ENCODE measurements around the gene NPTXR. TPM values are rescaled to one million over a fixed set of nuclear protein-coding genes. Genes with fewer than 3 reads are reported as not detected.

NPTXR gene
- total and polyA plus RNA-seq, 4 donors: 0.05 to 0.45 (median 0.16) TPM

DNA sequence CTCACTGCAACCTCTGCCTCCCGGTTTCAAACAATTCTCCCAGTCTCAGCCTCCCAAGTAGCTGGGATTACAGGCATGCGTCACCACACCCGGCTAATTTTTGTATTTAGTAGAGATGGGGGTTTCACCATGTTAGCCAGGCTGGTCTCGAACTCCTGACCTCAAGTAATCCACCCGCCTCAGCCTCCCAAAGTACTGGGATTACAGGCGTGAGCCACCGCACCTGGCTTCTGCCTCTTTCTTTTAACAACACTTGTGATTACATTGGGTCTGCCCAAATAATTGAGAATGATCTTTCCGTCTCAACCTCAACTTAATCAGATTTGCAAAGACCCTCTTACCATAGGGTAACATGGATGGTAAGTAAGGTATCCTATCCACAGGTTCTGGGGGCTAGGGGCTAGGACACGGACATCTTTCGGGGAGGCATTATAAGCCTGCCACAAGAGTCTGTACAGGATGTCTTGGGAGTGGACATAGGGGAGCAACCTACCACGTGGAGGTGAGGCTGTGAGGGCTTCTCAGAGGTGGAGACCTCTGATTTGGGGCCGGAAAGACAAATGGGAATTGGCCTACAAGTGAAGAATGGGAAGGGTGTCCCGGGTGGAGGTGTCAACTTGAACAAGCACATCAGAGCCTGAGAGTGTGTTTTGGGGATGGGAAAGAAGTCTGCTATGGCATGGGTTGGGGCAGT, 30.8 kb upstream of the NPTXR start:
- H3K9ac ChIP-seq (ENCODE audit: low read depth in 1 of 2, low read length in 2 of 2): no peak overlapping the region
- 90% methylated on average over 13 of the region's 13 CpGs for WGBS
- H3K36me3 ChIP-seq (ENCODE audit: control insufficient read depth in 4 of 4, insufficient read depth in 3 of 4, low read depth in 1 of 4, low read length in 3 of 4): no peaks in the 10 kb centered on the region
- H3K4me3 ChIP-seq (ENCODE audit: low read depth in 1 of 3, low read length in 3 of 3): no peak overlapping the region
- DNase-seq (ENCODE audit: low spot score): no peak
- no peak overlapping the region for H3K27ac ChIP-seq (ENCODE audit: low read depth in 1 of 2, low read length in 2 of 2)
- no peaks in the 10 kb centered on the region for H3K9me3 ChIP-seq (ENCODE audit: control insufficient read depth in 4 of 4, low read length in 3 of 4)
- peaks cover 2 to 12% (median 5%) of the 10 kb centered on the region in 4 donors for H3K4me1 ChIP-seq (ENCODE audit: control insufficient read depth in 4 of 4, insufficient read depth in 4 of 4, low read length in 3 of 4)
- no peaks in the 10 kb centered on the region for H3K27me3 ChIP-seq (ENCODE audit: control insufficient read depth in 4 of 4, insufficient read depth in 4 of 4, low read length in 3 of 4)
- TF ChIP-seq CTCF (IDR thresholded peaks at IDR 0.05; ENCODE audit: low read depth, low read length, missing input control) (no peak), TAF1 (conservative IDR thresholded peaks at IDR 0.05) (no peak)
- TF ChIP-seq, protein P1, sequence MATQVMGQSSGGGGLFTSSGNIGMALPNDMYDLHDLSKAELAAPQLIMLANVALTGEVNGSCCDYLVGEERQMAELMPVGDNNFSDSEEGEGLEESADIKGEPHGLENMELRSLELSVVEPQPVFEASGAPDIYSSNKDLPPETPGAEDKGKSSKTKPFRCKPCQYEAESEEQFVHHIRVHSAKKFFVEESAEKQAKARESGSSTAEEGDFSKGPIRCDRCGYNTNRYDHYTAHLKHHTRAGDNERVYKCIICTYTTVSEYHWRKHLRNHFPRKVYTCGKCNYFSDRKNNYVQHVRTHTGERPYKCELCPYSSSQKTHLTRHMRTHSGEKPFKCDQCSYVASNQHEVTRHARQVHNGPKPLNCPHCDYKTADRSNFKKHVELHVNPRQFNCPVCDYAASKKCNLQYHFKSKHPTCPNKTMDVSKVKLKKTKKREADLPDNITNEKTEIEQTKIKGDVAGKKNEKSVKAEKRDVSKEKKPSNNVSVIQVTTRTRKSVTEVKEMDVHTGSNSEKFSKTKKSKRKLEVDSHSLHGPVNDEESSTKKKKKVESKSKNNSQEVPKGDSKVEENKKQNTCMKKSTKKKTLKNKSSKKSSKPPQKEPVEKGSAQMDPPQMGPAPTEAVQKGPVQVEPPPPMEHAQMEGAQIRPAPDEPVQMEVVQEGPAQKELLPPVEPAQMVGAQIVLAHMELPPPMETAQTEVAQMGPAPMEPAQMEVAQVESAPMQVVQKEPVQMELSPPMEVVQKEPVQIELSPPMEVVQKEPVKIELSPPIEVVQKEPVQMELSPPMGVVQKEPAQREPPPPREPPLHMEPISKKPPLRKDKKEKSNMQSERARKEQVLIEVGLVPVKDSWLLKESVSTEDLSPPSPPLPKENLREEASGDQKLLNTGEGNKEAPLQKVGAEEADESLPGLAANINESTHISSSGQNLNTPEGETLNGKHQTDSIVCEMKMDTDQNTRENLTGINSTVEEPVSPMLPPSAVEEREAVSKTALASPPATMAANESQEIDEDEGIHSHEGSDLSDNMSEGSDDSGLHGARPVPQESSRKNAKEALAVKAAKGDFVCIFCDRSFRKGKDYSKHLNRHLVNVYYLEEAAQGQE (IDR thresholded peaks at IDR 0.05): no peak

DNA sequence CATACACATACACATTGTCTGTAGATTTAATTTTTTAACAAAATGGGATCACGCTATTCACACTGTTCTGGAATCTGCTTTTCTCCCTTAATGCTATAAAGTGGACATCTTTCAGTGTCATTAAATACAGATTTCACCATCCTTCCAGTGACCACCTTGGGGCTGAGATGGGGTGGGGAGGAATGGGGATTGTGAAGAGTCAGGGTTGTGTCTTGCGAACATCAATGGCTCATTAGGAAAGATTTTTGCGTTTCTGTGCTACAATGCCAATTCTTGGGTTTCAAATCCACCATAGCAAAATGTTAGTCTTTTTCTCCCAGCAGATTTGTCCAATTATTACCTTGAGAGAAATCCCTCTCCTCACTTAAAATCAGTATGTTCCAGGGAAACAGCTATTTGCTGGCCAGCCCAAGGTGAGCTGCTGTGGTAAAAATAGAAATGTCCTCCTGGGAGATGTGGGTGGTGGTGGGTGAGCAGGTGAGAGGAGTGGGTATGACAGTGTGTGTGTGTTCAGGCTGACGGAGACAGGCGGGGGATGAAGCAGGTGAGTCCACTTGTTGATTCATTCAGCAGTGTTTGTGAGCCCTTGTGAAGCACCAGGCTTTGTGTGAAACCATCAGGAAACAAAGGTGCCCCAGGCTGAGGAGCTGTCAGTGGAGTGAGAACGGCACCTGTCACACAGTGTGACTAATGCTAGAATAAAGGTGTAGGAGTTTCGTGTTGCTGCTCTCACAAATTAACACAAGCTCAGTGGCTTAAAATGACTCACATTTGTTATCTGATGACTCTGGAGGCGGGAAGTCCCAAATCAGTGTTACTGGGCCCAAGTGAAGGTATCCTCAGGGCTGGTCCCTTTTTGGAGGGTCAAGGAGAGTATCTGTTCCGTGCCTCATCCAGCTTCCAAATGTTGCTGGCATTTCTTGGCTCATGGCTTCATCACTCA, 29.9 kb upstream of the NPTXR start:
- Histone ChIP-seq H3K9me3 (ENCODE audit: control insufficient read depth in 4 of 4, low read length in 3 of 4) (no peaks in the 10 kb centered on the region), H3K9ac (ENCODE audit: low read depth in 1 of 2, low read length in 2 of 2) (no peak overlapping the region), H3K27ac (ENCODE audit: low read depth in 1 of 2, low read length in 2 of 2) (peak overlapping the region; percentile 26 to 81), H3K36me3 (ENCODE audit: control insufficient read depth in 4 of 4, insufficient read depth in 3 of 4, low read depth in 1 of 4, low read length in 3 of 4) (no peaks in the 10 kb centered on the region), H3K27me3 (ENCODE audit: control insufficient read depth in 4 of 4, insufficient read depth in 4 of 4, low read length in 3 of 4) (no peaks in the 10 kb centered on the region), H3K4me3 (ENCODE audit: low read depth in 1 of 3, low read length in 3 of 3) (peak overlapping the region in 1 of 3 donors; percentile 82), H3K4me1 (ENCODE audit: control insufficient read depth in 4 of 4, insufficient read depth in 4 of 4, low read length in 3 of 4) (peaks cover 2 to 12% (median 5%) of the 10 kb centered on the region in 4 donors)
- no peak for DNase-seq (ENCODE audit: low spot score)
- no peak for TF ChIP-seq SP1 (IDR thresholded peaks at IDR 0.05)
- no peak for TF ChIP-seq NR2F2 (IDR thresholded peaks at IDR 0.05)
- no peak for TF ChIP-seq HNF4G (IDR thresholded peaks at IDR 0.05)
- 79% methylated on average over 9 of the region's 9 CpGs for WGBS

- no peaks in the 10 kb centered on the region for H3K36me3 ChIP-seq (ENCODE audit: control insufficient read depth in 4 of 4, insufficient read depth in 3 of 4, low read depth in 1 of 4, low read length in 3 of 4)
- peak overlapping the region; percentile 26 to 81 for H3K27ac ChIP-seq (ENCODE audit: low read depth in 1 of 2, low read length in 2 of 2)
- TF ChIP-seq FOXA2 (IDR thresholded peaks at IDR 0.05) (no peak), TAF1 (conservative IDR thresholded peaks at IDR 0.05) (no peak), RXRA (IDR thresholded peaks at IDR 0.05) (peak in 1 of 2 donors; percentile 3), EGR1 (IDR thresholded peaks at IDR 0.05; ENCODE audit: low read depth in 2 of 2) (no peak), YY1 (IDR thresholded peaks at IDR 0.05) (peak; percentile 94), FOXA1 (IDR thresholded peaks at IDR 0.05) (no peak), RAD21 (IDR thresholded peaks at IDR 0.05) (peak in 1 of 2 donors; percentile 22), CTCF (IDR thresholded peaks at IDR 0.05; ENCODE audit: low read depth, low read length, missing input control) (no peak)
- TF ChIP-seq, protein P1 (IDR thresholded peaks at IDR 0.05): peak; percentile 30
- 1% methylated on average over 37 of the region's 37 CpGs for WGBS
- H3K9ac ChIP-seq (ENCODE audit: low read depth in 1 of 2, low read length in 2 of 2): peak overlapping the region; percentile 69 to 77
- DNase-seq (ENCODE audit: low spot score): no peak
- H3K4me1 ChIP-seq (ENCODE audit: control insufficient read depth in 4 of 4, insufficient read depth in 4 of 4, low read length in 3 of 4): peaks cover 2 to 12% (median 5%) of the 10 kb centered on the region in 4 donors
- no peaks in the 10 kb centered on the region for H3K27me3 ChIP-seq (ENCODE audit: control insufficient read depth in 4 of 4, insufficient read depth in 4 of 4, low read length in 3 of 4)
- no peaks in the 10 kb centered on the region for H3K9me3 ChIP-seq (ENCODE audit: control insufficient read depth in 4 of 4, low read length in 3 of 4)
- peak overlapping the region; percentile 56 to 82 (median 80) for H3K4me3 ChIP-seq (ENCODE audit: low read depth in 1 of 3, low read length in 3 of 3)
Observed at GRCh38 chr22:38872831-38873248, 29.0 kb upstream of the NPTXR start.

Data from liver (tissue), 9 donors.